ENCODE measurements around the gene PITPNC1.

GRCh38 chr17:67711916-67712315 is 334.8 kb downstream of the PITPNC1 start:
- no peak for TF ChIP-seq CTCF (IDR thresholded peaks at IDR 0.05)
- no peak for TF ChIP-seq POLR2A (IDR thresholded peaks at IDR 0.05)

All from esophagus squamous epithelium (tissue), 4 donors.